HG03521 (cell line): ENCODE measurements around the gene TMEFF2.

Source experiments
- ATAC-seq: cut with Tn5 transposase; IDR thresholded peaks from one replicate; pipeline ENCODE4 v1.9.1; 2021; ENCODE audit warnings: mild to moderate bottlenecking, moderate library complexity; ENCODE audit not compliant: unreplicated experiment

TMEFF2 gene, protein sequence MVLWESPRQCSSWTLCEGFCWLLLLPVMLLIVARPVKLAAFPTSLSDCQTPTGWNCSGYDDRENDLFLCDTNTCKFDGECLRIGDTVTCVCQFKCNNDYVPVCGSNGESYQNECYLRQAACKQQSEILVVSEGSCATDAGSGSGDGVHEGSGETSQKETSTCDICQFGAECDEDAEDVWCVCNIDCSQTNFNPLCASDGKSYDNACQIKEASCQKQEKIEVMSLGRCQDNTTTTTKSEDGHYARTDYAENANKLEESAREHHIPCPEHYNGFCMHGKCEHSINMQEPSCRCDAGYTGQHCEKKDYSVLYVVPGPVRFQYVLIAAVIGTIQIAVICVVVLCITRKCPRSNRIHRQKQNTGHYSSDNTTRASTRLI

DNA sequence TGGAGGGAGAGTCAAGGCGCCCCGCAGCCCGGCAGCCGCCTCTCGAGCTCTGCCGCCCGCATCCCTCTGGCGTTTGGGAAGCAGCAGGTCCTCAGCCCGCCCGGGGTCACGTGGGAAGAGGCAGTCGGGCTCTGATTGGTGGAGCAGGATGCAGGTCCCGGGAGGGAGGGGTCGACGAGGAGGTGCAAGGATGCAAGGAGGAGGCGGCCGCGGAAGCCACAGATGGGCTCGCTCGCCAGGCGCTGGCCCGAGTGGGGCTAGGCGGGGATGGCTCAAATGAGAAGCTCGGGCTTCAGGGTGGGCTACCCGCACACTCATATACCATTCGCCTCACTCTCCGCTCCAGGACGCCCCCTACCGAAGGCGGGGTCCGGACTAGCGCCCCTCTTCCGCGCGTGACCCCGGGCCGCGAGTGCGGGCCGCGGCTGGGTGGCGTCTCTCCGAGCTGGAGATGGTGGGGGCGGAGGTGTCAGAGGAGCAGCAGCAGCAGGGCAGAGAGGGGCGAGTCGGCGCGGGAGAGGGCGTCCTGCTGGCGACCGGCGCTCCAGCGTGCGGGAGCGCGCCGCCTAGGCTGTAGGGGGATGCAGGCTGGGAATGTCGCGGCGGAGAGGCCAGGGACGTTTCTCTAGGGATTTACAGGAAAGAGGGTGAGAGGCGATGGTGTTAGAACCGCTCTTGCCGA lies at the start of gene TMEFF2:
Gene TMEFF2, minus strand, starts transcription at position 68 of the 682 bp plus-strand sequence. CDS start 409 bp downstream, outside the sequence.
- peak; percentile 53 for ATAC-seq

GRCh38 chr2:192243488-192243887 lies 48.8 kb upstream of the TMEFF2 start:
- ATAC-seq: no peak

DNA sequence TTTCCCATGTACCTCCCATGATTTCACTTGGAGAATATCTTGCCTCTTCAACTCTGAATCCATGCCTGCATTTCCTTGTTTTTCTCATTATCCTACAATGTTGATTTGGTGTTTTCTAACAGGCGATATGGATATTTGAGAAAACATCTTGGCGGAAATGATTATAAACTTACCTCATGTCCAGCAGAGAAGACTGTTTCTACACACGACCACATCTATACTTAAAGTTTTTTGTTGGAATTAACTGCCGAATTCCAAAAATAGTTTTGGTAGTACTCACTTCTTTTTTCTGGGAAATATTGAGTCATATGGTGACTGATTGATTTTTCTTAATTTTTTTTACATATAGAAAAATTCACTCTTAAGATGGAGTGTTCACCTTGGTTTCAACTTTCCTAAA lies 41.4 kb upstream of the TMEFF2 start:
- ATAC-seq: no peak

DNA sequence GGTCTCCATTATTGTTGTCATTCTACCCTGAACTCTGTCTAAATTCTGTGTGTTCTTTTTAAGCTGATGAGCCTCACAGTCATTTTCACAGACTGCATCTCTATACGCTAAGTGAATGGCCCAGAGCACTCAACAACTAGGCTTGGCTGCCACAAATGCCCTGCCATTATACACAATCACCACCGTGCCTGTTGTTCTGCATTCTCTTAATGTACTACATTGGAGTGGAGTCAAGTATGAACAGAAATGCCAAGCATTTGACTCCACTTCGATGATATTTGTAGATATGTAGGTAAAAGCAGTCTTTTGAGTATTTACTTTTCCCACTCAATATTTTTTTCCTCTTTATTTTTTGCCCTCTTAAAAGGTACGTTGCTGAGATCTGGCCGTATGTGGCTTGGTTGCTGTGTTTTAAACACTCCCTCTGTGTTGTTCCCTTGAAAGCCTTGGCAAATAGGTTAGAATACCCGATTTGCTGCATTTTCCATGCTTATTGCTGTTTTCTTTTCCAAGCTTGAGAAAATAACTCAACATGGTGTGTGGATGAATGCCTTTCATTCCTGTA lies 36.2 kb upstream of the TMEFF2 start:
- no peak for ATAC-seq

GRCh38 chr2:192228685-192229084 lies 34.0 kb upstream of the TMEFF2 start:
- no peak for ATAC-seq

DNA sequence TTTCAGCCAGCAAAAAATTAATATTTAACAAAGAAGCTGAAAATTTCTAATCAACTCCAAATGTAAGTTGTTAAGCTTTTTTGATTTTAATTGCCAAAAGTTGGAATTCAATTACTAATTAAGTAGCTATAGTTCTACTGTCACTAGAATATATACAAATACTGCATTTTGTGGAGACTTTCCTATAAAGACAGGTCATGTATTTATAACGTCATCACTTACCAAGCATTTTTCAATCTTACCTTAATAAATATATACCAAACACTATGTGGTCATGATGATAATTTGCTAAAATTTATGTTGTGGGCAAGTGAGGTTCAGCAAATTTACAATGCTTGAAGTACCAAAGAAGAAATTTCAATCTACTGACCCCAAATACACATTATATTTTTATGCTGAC lies 24.2 kb upstream of the TMEFF2 start:
- no peak for ATAC-seq

DNA sequence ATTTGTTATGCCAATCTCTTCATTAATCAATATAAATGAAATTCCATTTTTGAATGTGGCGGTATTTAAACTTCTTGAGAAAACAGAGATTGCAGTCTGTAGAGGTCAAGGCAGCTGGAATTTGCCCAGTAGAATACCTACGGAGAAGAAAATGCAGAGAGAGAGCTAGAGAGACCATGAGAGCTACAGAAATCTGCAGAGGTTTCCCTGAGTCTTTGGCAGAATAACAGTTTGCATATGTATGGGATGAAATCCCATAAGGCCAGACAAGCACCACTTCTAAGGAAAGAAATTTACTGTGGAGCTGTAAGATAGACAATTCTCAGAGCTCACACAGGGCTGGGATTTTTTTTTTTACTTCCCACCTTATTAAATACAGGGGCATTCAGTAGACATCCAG lies 23.6 kb upstream of the TMEFF2 start:
- no peak for ATAC-seq

- ATAC-seq: no peak
These were observed 21.6 kb upstream of the TMEFF2 start for GRCh38 chr2:192216336-192216735.

- ATAC-seq: no peak
These were observed 20.6 kb upstream of the TMEFF2 start for GRCh38 chr2:192215096-192215877.

GRCh38 chr2:192208848-192209247 lies 14.1 kb upstream of the TMEFF2 start:
- no peak for ATAC-seq

DNA sequence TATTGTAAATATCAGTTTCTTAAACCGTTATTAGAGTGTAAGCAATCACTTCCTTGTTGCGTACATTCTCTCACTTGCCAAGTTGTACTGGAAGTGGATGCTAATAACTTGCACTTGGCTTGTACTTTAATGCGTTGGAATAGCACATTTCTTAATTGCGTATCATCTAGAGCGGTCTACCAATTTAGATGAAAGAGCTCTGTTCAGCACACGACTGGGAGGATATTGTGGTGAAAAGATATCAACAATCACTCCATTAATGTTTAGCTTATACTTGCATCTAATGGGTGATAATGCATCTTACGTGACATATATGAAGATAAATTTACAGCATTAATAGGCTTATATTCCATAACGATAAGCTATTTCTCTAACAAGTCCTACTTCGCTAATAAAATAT lies 11.7 kb upstream of the TMEFF2 start:
- ATAC-seq: no peak

DNA sequence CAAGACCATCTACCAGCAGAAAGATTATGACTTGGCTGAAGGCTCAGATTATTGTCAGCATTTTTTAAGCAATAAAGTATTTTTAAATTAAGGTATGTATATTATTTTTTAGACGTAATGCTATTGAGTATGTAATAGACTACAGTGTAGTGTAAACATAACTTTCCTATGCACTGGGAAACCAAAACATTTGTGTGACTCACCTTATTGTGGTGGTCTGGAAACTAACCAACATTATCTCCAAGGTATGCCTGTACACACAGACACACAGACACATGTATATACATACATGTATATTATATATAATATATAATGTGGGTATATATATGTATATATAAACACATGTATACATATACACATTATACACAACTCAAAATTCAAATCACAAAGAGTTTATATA lies 9.1 kb upstream of the TMEFF2 start:
- no peak for ATAC-seq

DNA sequence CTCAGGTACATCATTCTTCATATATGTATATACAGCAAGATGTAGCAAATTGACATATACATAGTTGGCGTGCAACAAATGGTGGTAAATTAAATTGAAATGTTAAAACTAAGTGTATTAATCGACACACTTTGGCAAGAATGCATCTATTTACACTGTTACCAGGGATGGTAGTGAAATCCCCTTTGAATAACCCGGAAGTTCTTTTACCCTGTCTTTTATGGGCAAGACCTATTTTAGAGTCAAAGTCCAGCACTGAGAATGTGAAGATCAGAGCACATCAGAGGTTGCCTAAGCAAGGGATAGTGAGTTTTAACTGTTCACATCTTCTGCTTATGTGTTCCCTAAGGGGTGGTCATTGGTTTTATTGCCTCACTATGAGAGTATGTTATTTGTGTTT lies 7.6 kb upstream of the TMEFF2 start:
- no peak for ATAC-seq

- no peak for ATAC-seq
These were observed 6.4 kb upstream of the TMEFF2 start for GRCh38 chr2:192201116-192201515.

- ATAC-seq: no peak
These were observed 2.6 kb upstream of the TMEFF2 start for GRCh38 chr2:192197357-192197756.

- ATAC-seq: no peak
These were observed 1.9 kb upstream of the TMEFF2 start for GRCh38 chr2:192196421-192197194.

DNA sequence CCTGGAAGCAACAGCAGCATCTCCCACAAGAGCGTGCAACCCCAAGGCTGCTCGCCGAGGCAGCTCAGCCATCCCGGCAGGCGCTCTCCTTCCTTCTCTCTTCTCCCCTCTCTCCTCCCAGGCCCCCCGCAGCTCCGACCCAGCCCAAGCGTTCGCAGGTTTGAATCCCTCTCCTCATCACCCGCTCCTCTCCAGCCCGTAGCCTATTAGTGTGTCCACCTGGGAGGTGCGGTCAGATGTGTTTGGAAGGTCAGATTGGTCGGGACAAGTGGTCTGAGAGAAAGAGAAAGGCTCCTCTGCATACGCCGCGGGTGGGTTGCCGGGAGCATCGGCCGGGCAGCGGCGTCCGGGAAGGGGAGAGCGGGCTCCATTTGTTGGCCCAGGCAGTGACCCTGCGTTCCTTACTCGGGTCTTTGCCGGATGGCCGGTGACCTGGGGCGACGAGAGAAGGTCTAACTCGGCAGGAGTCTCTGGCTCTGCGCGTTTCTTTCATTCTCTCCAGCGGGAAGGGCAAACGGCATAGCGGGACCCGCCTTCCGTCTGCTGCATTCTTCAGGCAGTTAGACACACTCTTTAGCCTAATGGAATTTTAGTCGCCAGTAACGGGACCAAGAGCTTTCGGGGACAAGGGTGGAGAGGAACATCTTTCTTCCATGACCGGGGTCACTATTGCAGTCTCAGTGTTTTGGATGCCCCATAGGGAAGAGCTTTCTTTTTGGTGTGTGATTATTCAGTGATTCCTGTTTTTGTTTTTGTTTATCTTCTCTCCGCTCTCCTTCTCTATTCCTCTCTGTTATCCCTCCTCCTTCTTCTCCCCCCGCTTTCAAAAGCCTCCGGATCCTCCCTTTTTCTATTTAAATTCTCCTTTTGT lies 1.1 kb upstream of the TMEFF2 start:
- peak; percentile 10 for ATAC-seq

- peak; percentile 23 for ATAC-seq
These were observed 368 bp downstream of the TMEFF2 start for GRCh38 chr2:192194265-192194865.

GRCh38 chr2:192190474-192190873 lies 4.3 kb downstream of the TMEFF2 start:
- no peak for ATAC-seq
